Erythroblast (primary cell): ENCODE measurements around the gene SF1.

ENCODE experiments used
- DNase-seq, 2 experiments: peaks; one replicate each; lab custom pipeline; 2025; lab: John Stamatoyannopoulos, UW
- GATA1 ChIP-seq: IDR thresholded peaks from 2 replicates; pipeline ENCODE4 v1.6.1; 2011; ENCODE audit warnings: low read depth, mild to moderate bottlenecking, control low read depth, low read length, moderate library complexity
- POLR2A ChIP-seq: IDR thresholded peaks from 2 replicates; pipeline ENCODE4 v1.6.1; 2011; ENCODE audit warnings: mild to moderate bottlenecking, low read length

The SF1 gene

GRCh38 chr11:64796047-64796756, 17.9 kb upstream of the SF1 start:
- TF ChIP-seq POLR2A (no peak), GATA1 (no peak)
- DNase-seq: no peak

DNA sequence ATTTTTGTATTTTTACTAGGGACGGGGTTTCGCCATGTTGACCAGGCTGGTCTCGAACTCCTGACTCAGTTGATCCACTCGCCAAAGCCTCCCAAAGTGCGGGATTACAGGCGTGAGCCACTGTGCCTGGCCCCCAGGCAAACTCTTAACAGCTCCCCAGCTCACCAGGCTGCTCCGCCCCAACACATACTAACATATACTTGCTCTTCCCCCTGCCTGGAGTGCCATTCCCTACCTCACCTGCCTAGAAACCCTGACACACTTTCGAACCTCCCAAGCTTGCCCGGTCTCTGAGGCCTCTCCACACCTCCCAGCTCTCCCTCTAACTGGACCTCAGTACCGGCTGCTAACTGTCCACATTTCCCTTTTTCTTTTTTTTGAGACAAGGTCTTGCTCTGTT, 16.2 kb upstream of the SF1 start:
- DNase-seq: no peak
- TF ChIP-seq POLR2A (no peak), GATA1 (no peak)

DNA sequence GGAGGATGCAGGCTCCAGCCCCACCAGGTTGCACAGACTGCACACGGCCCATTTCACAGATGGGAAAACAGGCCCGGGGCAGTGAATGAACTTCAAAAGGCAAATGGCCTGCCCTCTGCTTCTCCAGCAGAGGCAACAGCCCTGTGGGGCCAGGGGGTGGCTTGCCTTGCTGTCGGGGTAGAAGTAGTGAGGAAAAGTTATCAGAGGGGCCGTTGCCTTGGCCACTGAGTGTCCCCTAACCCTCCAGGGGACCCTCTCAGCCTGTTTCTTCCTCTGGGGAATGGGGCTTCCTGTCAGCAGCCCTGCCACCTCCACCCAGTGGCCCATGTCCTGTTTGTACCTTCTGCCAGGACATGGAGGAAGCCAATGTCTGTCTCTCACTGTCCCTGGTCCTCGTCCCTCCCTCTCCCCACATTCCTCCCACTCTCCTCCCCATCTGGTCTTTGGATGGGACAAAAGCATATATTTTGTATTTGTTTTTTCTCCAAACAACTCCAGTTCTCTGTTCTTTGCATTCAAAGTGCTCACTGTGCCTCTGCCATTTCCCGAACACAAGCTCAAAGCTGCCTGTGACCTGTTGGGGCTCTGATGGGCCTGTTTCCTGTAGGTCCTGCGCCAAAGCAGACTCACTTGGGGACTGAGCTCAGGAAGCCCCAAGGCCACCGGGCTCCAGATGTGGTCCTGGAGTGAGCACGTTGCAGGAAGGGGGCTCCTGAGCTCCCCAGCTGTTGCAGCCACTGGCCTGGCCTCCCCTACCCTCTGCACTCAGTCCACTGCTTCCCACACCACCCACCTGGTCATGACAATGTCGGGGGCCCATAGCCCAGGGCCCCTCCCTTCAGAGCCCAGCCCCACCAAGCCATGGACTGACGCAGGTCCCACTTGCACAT, 15.2 kb upstream of the SF1 start:
- no peak for TF ChIP-seq GATA1
- no peak for TF ChIP-seq POLR2A
- DNase-seq: no peak

DNA sequence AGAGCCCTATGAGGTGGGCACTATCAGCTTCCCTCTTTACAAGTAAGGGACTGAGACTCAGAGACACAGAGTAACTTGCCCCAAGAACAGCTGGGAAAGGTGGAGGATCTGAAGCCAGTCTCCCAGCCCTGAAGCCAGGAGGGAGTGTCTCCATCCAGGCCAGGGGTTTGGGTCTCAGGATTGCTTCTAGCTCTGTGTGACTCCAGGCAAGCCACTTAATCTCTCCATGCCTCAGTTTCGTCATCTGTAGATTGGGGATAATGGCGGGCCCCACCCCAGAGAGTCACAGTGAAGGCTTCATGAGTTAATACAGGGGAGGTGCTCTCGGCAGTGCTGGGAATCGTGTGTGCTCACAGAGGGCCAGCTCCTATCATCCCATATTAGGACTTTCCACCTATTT, 14.1 kb upstream of the SF1 start:
- DNase-seq: no peak
- TF ChIP-seq GATA1 (no peak), POLR2A (no peak)

DNA sequence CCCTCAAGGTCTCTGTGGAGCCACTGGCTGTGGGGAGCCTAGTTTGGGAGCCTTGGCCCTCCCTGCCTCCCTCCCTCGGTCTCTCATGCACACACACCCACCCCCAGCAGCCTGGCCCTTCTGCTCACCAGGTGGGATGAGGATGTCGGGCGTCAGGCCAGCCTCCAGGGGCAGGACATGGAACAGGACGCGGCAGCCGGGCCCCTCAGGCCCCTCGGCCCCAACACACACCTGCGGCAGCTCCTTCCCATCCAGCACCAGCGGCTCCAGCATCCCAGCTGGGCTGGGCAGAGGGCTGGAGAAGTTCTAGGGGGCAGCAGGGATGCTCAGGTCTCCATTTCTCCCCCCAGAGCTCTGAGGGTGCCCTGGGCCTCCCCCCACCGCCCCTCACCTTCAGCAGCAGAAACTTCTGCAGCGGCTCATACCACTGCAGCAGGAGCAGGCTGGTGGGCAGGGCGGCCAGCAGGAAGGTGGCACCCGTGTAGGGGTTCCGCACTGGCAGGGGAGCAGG, 13.5 kb upstream of the SF1 start:
- TF ChIP-seq POLR2A: no peak
- TF ChIP-seq GATA1: no peak
- no peak for DNase-seq

GRCh38 chr11:64790205-64791095, 12.1 kb upstream of the SF1 start:
- TF ChIP-seq GATA1: no peak
- no peak for TF ChIP-seq POLR2A
- no peak for DNase-seq

GRCh38 chr11:64789331-64790204, 11.2 kb upstream of the SF1 start:
- TF ChIP-seq POLR2A (no peak), GATA1 (no peak)
- DNase-seq: no peak

DNA sequence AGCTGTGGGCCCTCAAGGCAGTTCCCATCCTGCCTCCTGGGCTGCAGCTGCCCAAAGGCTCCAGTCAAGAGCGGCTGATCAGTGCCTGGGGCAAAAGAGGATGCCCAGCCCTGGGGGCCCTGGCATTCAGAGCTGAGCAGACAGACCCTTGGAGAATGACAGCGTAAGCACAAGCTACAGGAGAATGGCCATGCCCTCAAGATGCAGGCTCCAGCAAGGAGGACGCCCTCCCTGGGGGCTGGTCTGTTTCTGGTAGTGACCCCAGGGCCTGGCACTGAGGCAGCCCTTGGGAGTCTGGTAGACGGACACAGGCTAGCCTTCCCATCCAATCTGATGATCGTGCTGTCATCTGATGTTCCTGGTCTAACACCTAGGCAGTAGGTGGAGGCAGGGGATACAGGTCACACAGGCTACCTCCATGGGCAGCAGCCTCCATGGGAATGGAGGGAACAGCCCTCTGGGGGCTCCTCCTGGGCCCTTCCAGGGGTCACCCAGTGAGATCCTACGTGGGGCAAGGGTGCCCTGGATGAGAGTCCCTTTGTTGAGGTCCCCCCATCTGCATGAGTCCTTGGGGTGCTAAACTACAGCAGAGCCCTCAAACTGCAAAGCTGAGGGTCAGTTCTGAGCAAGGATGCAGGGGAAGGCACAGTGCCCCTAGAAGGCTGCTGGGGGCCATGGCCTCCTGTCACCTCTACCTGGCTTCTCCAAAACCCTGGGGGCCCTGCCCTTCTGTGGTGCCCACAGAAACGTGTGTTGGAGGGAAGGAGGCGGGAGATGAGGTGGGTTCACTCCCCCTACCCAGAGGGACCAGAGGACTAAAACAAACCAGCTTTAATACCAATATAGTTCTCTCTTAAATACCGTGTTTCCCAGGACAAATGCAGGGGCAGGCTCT, 10.2 kb upstream of the SF1 start:
- DNase-seq: no peak
- TF ChIP-seq GATA1 (no peak), POLR2A (no peak)

- DNase-seq: peak; percentile 75 to 83
- TF ChIP-seq GATA1 (no peak), POLR2A (no peak)
These were observed 9.4 kb upstream of the SF1 start for GRCh38 chr11:64787526-64788320.

- no peak for DNase-seq
- TF ChIP-seq GATA1 (no peak), POLR2A (no peak)
These were observed 8.0 kb upstream of the SF1 start for GRCh38 chr11:64786308-64786707.

GRCh38 chr11:64784813-64785581, 6.7 kb upstream of the SF1 start:
- no peak for DNase-seq
- TF ChIP-seq POLR2A (no peak), GATA1 (no peak)
